CD4-positive, alpha-beta T cell treated with Interleukin-17A for 4 hours (primary cell): ENCODE results near the gene KIFC1.
"Not testable (repeated sequence)": the region's sequence is repeated elsewhere in the genome, so short reads cannot be mapped to it uniquely, and the experiment has no call there.

Source experiments
- DNase-seq: peaks from one replicate; pipeline ENCODE4 v3.0.0-alpha.2; 2020; ENCODE audit warnings: mixed read lengths

The KIFC1 gene

GRCh38 chr6:33391278-33391921, at the start of gene KIFC1:
Gene KIFC1 (plus strand): TSS chr6:33391823. CDS start chr6:33391986, 163 bp downstream.
- DNase-seq: peak; percentile 99

GRCh38 chr6:33343606-33343952, 48.0 kb upstream of the KIFC1 start:
- DNase-seq: not testable (repeated sequence)

GRCh38 chr6:33343953-33344611, 47.5 kb upstream of the KIFC1 start:
- DNase-seq: peak; percentile 75

GRCh38 chr6:33344701-33345697, 46.6 kb upstream of the KIFC1 start:
- peak; percentile 77 for DNase-seq

GRCh38 chr6:33346972-33347371, 44.7 kb upstream of the KIFC1 start:
- DNase-seq: not testable (repeated sequence)

- DNase-seq: no peak
Measured at GRCh38 chr6:33347816-33348215, 43.8 kb upstream of the KIFC1 start.

GRCh38 chr6:33355860-33356259, 35.8 kb upstream of the KIFC1 start:
- not testable (repeated sequence) for DNase-seq

- DNase-seq: no peak
Measured at GRCh38 chr6:33356295-33356694, 35.3 kb upstream of the KIFC1 start.

- DNase-seq: not testable (repeated sequence)
Measured at GRCh38 chr6:33357160-33357871, 34.3 kb upstream of the KIFC1 start.

- DNase-seq: no peak
Measured at GRCh38 chr6:33359331-33359730, 32.3 kb upstream of the KIFC1 start.

- not testable (repeated sequence) for DNase-seq
Measured at GRCh38 chr6:33363486-33363885, 28.1 kb upstream of the KIFC1 start.

GRCh38 chr6:33364475-33365205, 27.0 kb upstream of the KIFC1 start:
- DNase-seq: not testable (repeated sequence)

- DNase-seq: not testable (repeated sequence)
Measured at GRCh38 chr6:33365206-33365971, 26.2 kb upstream of the KIFC1 start.

- DNase-seq: no peak
Measured at GRCh38 chr6:33367009-33367714, 24.5 kb upstream of the KIFC1 start.

GRCh38 chr6:33367715-33368025, 24.0 kb upstream of the KIFC1 start:
- DNase-seq: not testable (repeated sequence)

GRCh38 chr6:33371901-33372300, 19.7 kb upstream of the KIFC1 start:
- DNase-seq: not testable (repeated sequence)

- no peak for DNase-seq
Measured at GRCh38 chr6:33372526-33373123, 19.0 kb upstream of the KIFC1 start.

- DNase-seq: no peak
Measured at GRCh38 chr6:33373960-33374910, 17.4 kb upstream of the KIFC1 start.

GRCh38 chr6:33375143-33375671, 16.4 kb upstream of the KIFC1 start:
- no peak for DNase-seq
